GM23338 (cell line): Measurements from ENCODE around the gene LASP1NB.

Source experiments
- ATAC-seq: fragments of 200-7000 bp; cut with Tn5 transposase; 3 replicates; pipeline ENCODE4 v1.9.1; 2020
- DNase-seq: peaks from one replicate; pipeline ENCODE4 v3.0.0-alpha.2; 2015; ENCODE audit warnings: low spot score
- H2AFZ ChIP-seq: fragments of 200-600 bp; sonication (generic); 2 replicates; pipeline ENCODE4 v1.8.0; 2016; ENCODE audit warnings: antibody characterized with exemption, mild to moderate bottlenecking, moderate library complexity
- H3F3A ChIP-seq: fragments of 200-600 bp; sonication (generic); replicated peaks from 2 replicates; pipeline ENCODE4 v1.8.0; 2017; ENCODE audit warnings: antibody characterized with exemption, mixed run types, low read depth
- H3K27ac ChIP-seq: fragments of 200-600 bp; sonication (generic); 2 replicates; pipeline ENCODE4 v1.6.1; 2016; ENCODE audit warnings: low read depth
- H3K27me3 ChIP-seq: fragments of 200-600 bp; sonication (generic); 2 replicates; pipeline ENCODE4 v1.8.0; 2016; ENCODE audit warnings: mild to moderate bottlenecking, mixed run types, moderate library complexity; ENCODE audit not compliant: insufficient read depth
- H3K36me3 ChIP-seq: fragments of 200-600 bp; sonication (generic); 2 replicates; pipeline ENCODE4 v1.8.0; 2016; ENCODE audit warnings: mild to moderate bottlenecking; ENCODE audit not compliant: insufficient read depth
- H3K4me1 ChIP-seq: fragments of 200-600 bp; sonication (generic); 2 replicates; pipeline ENCODE4 v1.8.0; 2016; ENCODE audit warnings: mild to moderate bottlenecking, moderate library complexity; ENCODE audit not compliant: insufficient read depth
- H3K4me2 ChIP-seq: fragments of 200-600 bp; sonication (generic); 2 replicates; pipeline ENCODE4 v1.7.1; 2017; ENCODE audit warnings: mixed run types
- H3K4me3 ChIP-seq: fragments of 200-600 bp; sonication (generic); 2 replicates; pipeline ENCODE4 v1.6.1; 2016; ENCODE audit warnings: mixed run types
- H3K79me2 ChIP-seq: fragments of 200-600 bp; sonication (generic); replicated peaks from 2 replicates; pipeline ENCODE4 v1.8.0; 2017; ENCODE audit warnings: mild to moderate bottlenecking; ENCODE audit not compliant: insufficient read depth
- H3K9me2 ChIP-seq: fragments of 200-600 bp; sonication (generic); 2 replicates; pipeline ENCODE4 v1.8.0; 2017; ENCODE audit not compliant: insufficient read depth
- H4K20me1 ChIP-seq: fragments of 200-600 bp; sonication (generic); replicated peaks from 2 replicates; pipeline ENCODE4 v1.8.0; 2017; ENCODE audit warnings: mild to moderate bottlenecking; ENCODE audit not compliant: insufficient read depth
- H3K27ac Mint-ChIP-seq: 2 replicates; pipeline ENCODE4 v1.8.0; 2020; ENCODE audit warnings: inconsistent platforms, mild to moderate bottlenecking, moderate library complexity, mixed read lengths
- H3K27me3 Mint-ChIP-seq: 3 replicates; pipeline ENCODE4 v1.8.0; 2022; ENCODE audit warnings: low read depth, mild to moderate bottlenecking, moderate library complexity, mixed read lengths, inconsistent platforms; ENCODE audit not compliant: insufficient read depth, poor library complexity
- H3K36me3 Mint-ChIP-seq: 3 replicates; pipeline ENCODE4 v1.8.0; 2021; ENCODE audit warnings: low read depth, mild to moderate bottlenecking, inconsistent platforms, moderate library complexity, mixed read lengths
- H3K4me1 Mint-ChIP-seq: 3 replicates; pipeline ENCODE4 v1.8.0; 2020; ENCODE audit warnings: mild to moderate bottlenecking, inconsistent platforms, mixed read lengths
- H3K4me3 Mint-ChIP-seq: 3 replicates; pipeline ENCODE4 v1.8.0; 2021; ENCODE audit warnings: moderate library complexity, mild to moderate bottlenecking, inconsistent platforms, mixed read lengths
- H3K9me3 Mint-ChIP-seq: 3 replicates; pipeline ENCODE4 v1.8.0; 2020; ENCODE audit warnings: moderate library complexity, mild to moderate bottlenecking, inconsistent platforms, mixed read lengths
- CREB1 ChIP-seq: fragments of 250-450 bp; sonication (Bioruptor Pico); IDR thresholded peaks from 2 replicates; pipeline ENCODE4 v1.5.0; 2020; ENCODE audit warnings: low read depth, mild to moderate bottlenecking, moderate library complexity
- EZH2 ChIP-seq: fragments of 200-600 bp; sonication (generic); IDR thresholded peaks from one replicate; pipeline ENCODE4 v1.8.0; 2017; ENCODE audit warnings: antibody characterized with exemption, mild to moderate bottlenecking, low read depth; ENCODE audit not compliant: unreplicated experiment
- JUNB ChIP-seq: IDR thresholded peaks from one replicate; pipeline ENCODE4 v1.6.1; 2016; ENCODE audit warnings: antibody characterized with exemption; ENCODE audit not compliant: unreplicated experiment
- NANOG ChIP-seq: IDR thresholded peaks from 2 replicates; pipeline ENCODE4 v1.6.1; 2016; ENCODE audit warnings: antibody characterized with exemption, borderline replicate concordance
- POLR2AphosphoS5 ChIP-seq: IDR thresholded peaks from 2 replicates; pipeline ENCODE4 v1.6.1; 2016; ENCODE audit warnings: antibody characterized with exemption, low read depth
- STAT1 ChIP-seq: IDR thresholded peaks from one replicate; pipeline ENCODE4 v1.6.1; 2016; ENCODE audit warnings: antibody characterized with exemption; ENCODE audit not compliant: unreplicated experiment
- ZNF114 ChIP-seq: fragments of 250-450 bp; sonication (Bioruptor Pico); IDR thresholded peaks from 2 replicates; pipeline ENCODE4 v1.5.0; 2020; ENCODE audit warnings: mild to moderate bottlenecking, moderate library complexity
- TF ChIP-seq, protein P1 (sequence below), 2 experiments: fragments of 200-600 bp in 1 of 2; sonication (generic) in 1 of 2; conservative IDR thresholded peaks; 2 replicates each; pipeline versions ENCODE4 v1.5.1 to v1.6.1; 2016 to 2017; ENCODE audit warnings: antibody characterized with exemption in 2 of 2, low read depth in 2 of 2, mild to moderate bottlenecking in 2 of 2, moderate library complexity in 1 of 2
- TF ChIP-seq, protein P2 (sequence below): fragments of 250-450 bp; sonication (Bioruptor Pico); IDR thresholded peaks from 2 replicates; pipeline ENCODE4 v1.5.0; 2020; ENCODE audit warnings: mild to moderate bottlenecking, moderate library complexity

The LASP1NB gene

DNA sequence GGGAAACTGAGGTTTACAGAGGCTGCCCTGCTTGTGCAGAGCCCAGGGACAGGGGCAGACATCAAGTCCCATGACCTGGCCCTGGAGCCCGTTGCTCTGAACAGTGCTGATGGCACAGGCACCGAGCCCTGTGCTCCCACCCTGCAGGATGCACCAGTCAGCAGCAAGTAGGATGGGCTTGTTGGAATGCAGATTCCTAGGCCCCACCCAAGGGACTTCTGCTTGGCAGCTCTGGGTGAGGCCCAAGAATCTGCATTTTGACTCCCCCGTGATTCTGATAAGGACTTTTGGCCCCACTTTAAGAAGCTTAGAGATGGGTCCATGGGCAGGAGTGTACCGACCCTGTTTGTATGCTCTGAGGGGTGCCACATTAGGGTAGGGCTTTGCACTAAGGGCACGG is 32.3 kb upstream of the LASP1NB start:
- 0 out of 2 replicates have a peak, but pooled peaks cover 4% of the 10 kb centered on the region for H3F3A ChIP-seq
- no peaks in the 10 kb centered on the region for H3K9me3 Mint-ChIP-seq
- peaks cover 26% of the 10 kb centered on the region for H3K4me1 Mint-ChIP-seq
- no peak overlapping the region for H3K4me2 ChIP-seq
- no peak overlapping the region for H2AFZ ChIP-seq
- H3K27me3 Mint-ChIP-seq: no peaks in the 10 kb centered on the region
- H3K9me2 ChIP-seq: no peaks in the 10 kb centered on the region
- H3K27ac Mint-ChIP-seq: no peak overlapping the region; the same call in 1 of the 2 replicates
- H3K27ac ChIP-seq: peak overlapping the region; percentile 79; the same call in 1 of the 2 replicates
- peaks cover 20% of the 10 kb centered on the region for H3K79me2 ChIP-seq
- TF ChIP-seq EZH2 (no peak), ZNF114 (CRISPR knock-in tag) (no peak), NANOG (no peak), POLR2AphosphoS5 (no peak), CREB1 (CRISPR knock-in tag) (no peak), JUNB (no peak), STAT1 (no peak)
- TF ChIP-seq, protein P1, sequence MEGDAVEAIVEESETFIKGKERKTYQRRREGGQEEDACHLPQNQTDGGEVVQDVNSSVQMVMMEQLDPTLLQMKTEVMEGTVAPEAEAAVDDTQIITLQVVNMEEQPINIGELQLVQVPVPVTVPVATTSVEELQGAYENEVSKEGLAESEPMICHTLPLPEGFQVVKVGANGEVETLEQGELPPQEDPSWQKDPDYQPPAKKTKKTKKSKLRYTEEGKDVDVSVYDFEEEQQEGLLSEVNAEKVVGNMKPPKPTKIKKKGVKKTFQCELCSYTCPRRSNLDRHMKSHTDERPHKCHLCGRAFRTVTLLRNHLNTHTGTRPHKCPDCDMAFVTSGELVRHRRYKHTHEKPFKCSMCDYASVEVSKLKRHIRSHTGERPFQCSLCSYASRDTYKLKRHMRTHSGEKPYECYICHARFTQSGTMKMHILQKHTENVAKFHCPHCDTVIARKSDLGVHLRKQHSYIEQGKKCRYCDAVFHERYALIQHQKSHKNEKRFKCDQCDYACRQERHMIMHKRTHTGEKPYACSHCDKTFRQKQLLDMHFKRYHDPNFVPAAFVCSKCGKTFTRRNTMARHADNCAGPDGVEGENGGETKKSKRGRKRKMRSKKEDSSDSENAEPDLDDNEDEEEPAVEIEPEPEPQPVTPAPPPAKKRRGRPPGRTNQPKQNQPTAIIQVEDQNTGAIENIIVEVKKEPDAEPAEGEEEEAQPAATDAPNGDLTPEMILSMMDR (conservative IDR thresholded peaks at IDR 0.05; ENCODE audit: low read depth in 2 of 2): no peak
- TF ChIP-seq, protein P2, sequence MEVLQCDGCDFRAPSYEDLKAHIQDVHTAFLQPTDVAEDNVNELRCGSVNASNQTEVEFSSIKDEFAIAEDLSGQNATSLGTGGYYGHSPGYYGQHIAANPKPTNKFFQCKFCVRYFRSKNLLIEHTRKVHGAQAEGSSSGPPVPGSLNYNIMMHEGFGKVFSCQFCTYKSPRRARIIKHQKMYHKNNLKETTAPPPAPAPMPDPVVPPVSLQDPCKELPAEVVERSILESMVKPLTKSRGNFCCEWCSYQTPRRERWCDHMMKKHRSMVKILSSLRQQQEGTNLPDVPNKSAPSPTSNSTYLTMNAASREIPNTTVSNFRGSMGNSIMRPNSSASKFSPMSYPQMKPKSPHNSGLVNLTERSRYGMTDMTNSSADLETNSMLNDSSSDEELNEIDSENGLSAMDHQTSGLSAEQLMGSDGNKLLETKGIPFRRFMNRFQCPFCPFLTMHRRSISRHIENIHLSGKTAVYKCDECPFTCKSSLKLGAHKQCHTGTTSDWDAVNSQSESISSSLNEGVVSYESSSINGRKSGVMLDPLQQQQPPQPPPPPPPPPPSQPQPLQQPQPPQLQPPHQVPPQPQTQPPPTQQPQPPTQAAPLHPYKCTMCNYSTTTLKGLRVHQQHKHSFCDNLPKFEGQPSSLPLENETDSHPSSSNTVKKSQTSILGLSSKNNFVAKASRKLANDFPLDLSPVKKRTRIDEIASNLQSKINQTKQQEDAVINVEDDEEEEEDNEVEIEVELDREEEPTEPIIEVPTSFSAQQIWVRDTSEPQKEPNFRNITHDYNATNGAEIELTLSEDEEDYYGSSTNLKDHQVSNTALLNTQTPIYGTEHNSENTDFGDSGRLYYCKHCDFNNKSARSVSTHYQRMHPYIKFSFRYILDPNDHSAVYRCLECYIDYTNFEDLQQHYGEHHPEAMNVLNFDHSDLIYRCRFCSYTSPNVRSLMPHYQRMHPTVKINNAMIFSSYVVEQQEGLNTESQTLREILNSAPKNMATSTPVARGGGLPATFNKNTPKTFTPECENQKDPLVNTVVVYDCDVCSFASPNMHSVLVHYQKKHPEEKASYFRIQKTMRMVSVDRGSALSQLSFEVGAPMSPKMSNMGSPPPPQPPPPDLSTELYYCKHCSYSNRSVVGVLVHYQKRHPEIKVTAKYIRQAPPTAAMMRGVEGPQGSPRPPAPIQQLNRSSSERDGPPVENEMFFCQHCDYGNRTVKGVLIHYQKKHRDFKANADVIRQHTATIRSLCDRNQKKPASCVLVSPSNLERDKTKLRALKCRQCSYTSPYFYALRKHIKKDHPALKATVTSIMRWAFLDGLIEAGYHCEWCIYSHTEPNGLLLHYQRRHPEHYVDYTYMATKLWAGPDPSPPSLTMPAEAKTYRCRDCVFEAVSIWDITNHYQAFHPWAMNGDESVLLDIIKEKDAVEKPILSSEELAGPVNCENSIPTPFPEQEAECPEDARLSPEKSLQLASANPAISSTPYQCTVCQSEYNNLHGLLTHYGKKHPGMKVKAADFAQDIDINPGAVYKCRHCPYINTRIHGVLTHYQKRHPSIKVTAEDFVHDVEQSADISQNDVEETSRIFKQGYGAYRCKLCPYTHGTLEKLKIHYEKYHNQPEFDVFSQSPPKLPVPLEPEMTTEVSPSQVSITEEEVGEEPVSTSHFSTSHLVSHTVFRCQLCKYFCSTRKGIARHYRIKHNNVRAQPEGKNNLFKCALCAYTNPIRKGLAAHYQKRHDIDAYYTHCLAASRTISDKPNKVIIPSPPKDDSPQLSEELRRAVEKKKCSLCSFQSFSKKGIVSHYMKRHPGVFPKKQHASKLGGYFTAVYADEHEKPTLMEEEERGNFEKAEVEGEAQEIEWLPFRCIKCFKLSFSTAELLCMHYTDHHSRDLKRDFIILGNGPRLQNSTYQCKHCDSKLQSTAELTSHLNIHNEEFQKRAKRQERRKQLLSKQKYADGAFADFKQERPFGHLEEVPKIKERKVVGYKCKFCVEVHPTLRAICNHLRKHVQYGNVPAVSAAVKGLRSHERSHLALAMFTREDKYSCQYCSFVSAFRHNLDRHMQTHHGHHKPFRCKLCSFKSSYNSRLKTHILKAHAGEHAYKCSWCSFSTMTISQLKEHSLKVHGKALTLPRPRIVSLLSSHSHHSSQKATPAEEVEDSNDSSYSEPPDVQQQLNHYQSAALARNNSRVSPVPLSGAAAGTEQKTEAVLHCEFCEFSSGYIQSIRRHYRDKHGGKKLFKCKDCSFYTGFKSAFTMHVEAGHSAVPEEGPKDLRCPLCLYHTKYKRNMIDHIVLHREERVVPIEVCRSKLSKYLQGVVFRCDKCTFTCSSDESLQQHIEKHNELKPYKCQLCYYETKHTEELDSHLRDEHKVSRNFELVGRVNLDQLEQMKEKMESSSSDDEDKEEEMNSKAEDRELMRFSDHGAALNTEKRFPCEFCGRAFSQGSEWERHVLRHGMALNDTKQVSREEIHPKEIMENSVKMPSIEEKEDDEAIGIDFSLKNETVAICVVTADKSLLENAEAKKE (CRISPR knock-in tag): no peak
- peaks cover 4% of the 10 kb centered on the region; the same call in 1 of the 2 replicates for H4K20me1 ChIP-seq
- H3K36me3 ChIP-seq: no peaks in the 10 kb centered on the region
- H3K4me3 ChIP-seq: no peak overlapping the region
- peaks cover 48% of the 10 kb centered on the region for H3K36me3 Mint-ChIP-seq
- DNase-seq: no peak
- no peak for ATAC-seq
- no peaks in the 10 kb centered on the region for H3K27me3 ChIP-seq
- peaks cover 12% of the 10 kb centered on the region for H3K4me1 ChIP-seq
- H3K4me3 Mint-ChIP-seq: no peak overlapping the region
